Ectodermal cell (in vitro differentiated cells): ENCODE data around the gene ANKRD33B.

ENCODE experiments used
- H3K27ac ChIP-seq: 2 replicates; pipeline ENCODE4 v1.7.0; 2013; ENCODE audit warnings: mild to moderate bottlenecking, low read depth, low read length; ENCODE audit not compliant: insufficient read depth, poor library complexity, severe bottlenecking
- H3K27me3 ChIP-seq: 2 replicates; pipeline ENCODE4 v1.7.0; 2013; ENCODE audit warnings: mild to moderate bottlenecking, low read length; ENCODE audit not compliant: insufficient read depth, control insufficient read depth, poor library complexity, severe bottlenecking
- H3K36me3 ChIP-seq: one replicate; pipeline ENCODE4 v1.7.0; 2013; ENCODE audit warnings: low read length; ENCODE audit not compliant: control insufficient read depth, insufficient read depth
- H3K4me1 ChIP-seq: one replicate; pipeline ENCODE4 v1.7.0; 2013; ENCODE audit warnings: low read length; ENCODE audit not compliant: control insufficient read depth, insufficient read depth
- H3K4me3 ChIP-seq: 2 replicates; pipeline ENCODE4 v1.7.0; 2013; ENCODE audit warnings: low read depth, low read length, control low read depth; ENCODE audit not compliant: insufficient read depth
- H3K9me3 ChIP-seq: 2 replicates; pipeline ENCODE4 v1.7.0; 2013; ENCODE audit warnings: mild to moderate bottlenecking, low read length, moderate library complexity; ENCODE audit not compliant: control insufficient read depth
- WGBS, 2 experiments: methylation state at CpG; one replicate each; pipeline ENCODE4 v1.1.7; 2013; ENCODE audit warnings: missing lambda C conversion rate in 2 of 2; 5-methylcytosine and 5-hydroxymethylcytosine counted together

The ANKRD33B gene

GRCh38 chr5:10617103-10617502, 53.2 kb downstream of the ANKRD33B start:
- Histone ChIP-seq H3K4me3 (no peak overlapping the region), H3K36me3 (no peaks in the 10 kb centered on the region), H3K9me3 (no peaks in the 10 kb centered on the region), H3K4me1 (no peaks in the 10 kb centered on the region), H3K27me3 (no peaks in the 10 kb centered on the region), H3K27ac (no peak overlapping the region)
- 88 to 95% methylated on average over 9 of the region's 10 CpGs for WGBS, 2 experiments

GRCh38 chr5:10618311-10618710, 54.4 kb downstream of the ANKRD33B start:
- Histone ChIP-seq H3K27me3 (no peaks in the 10 kb centered on the region), H3K9me3 (no peaks in the 10 kb centered on the region), H3K4me1 (peaks cover 4% of the 10 kb centered on the region), H3K27ac (no peak overlapping the region), H3K4me3 (no peak overlapping the region), H3K36me3 (no peaks in the 10 kb centered on the region)
- WGBS, 2 experiments: 92 to 95% methylated on average over 17 of the region's 17 CpGs

GRCh38 chr5:10619649-10620048, 55.8 kb downstream of the ANKRD33B start:
- 94% methylated on average over 10 of the region's 10 CpGs for WGBS, 2 experiments
- H3K9me3 ChIP-seq: no peaks in the 10 kb centered on the region
- peaks cover 5% of the 10 kb centered on the region for H3K4me1 ChIP-seq
- no peak overlapping the region for H3K27ac ChIP-seq
- no peaks in the 10 kb centered on the region for H3K27me3 ChIP-seq
- no peak overlapping the region for H3K4me3 ChIP-seq
- H3K36me3 ChIP-seq: no peaks in the 10 kb centered on the region

- 75 to 84% methylated on average over 3 of the region's 3 CpGs for WGBS, 2 experiments
- no peak overlapping the region for H3K27ac ChIP-seq
- no peak overlapping the region for H3K4me3 ChIP-seq
Measured at GRCh38 chr5:10620346-10620745, 56.5 kb downstream of the ANKRD33B start.

GRCh38 chr5:10621832-10622231, 58.0 kb downstream of the ANKRD33B start:
- Histone ChIP-seq H3K4me1 (peaks cover 5% of the 10 kb centered on the region), H3K27ac (no peak overlapping the region), H3K9me3 (no peaks in the 10 kb centered on the region), H3K27me3 (no peaks in the 10 kb centered on the region), H3K36me3 (no peaks in the 10 kb centered on the region), H3K4me3 (no peak overlapping the region)
- 93 to 100% methylated on average over 1 of the region's 1 CpG for WGBS, 2 experiments

More at GRCh38 chr5:10620346-10620745, 56.5 kb downstream of the ANKRD33B start:
- Histone ChIP-seq H3K4me1 (peaks cover 5% of the 10 kb centered on the region), H3K27me3 (no peaks in the 10 kb centered on the region), H3K36me3 (no peaks in the 10 kb centered on the region), H3K9me3 (no peaks in the 10 kb centered on the region)

GRCh38 chr5:10622810-10623209, 58.9 kb downstream of the ANKRD33B start:
- whole genome bisulfite sequencing, 2 experiments: 94 to 97% methylated on average over 4 of the region's 4 CpGs
- H3K36me3 ChIP-seq: no peaks in the 10 kb centered on the region
- no peak overlapping the region for H3K27ac ChIP-seq
- H3K9me3 ChIP-seq: no peaks in the 10 kb centered on the region
- no peaks in the 10 kb centered on the region for H3K27me3 ChIP-seq
- no peak overlapping the region for H3K4me3 ChIP-seq
- H3K4me1 ChIP-seq: peaks cover 5% of the 10 kb centered on the region

- Histone ChIP-seq H3K4me1 (peaks cover 5% of the 10 kb centered on the region), H3K4me3 (no peak overlapping the region)
- WGBS, 2 experiments: 80 to 82% methylated on average over 10 of the region's 10 CpGs
Measured at GRCh38 chr5:10623305-10623910, 59.5 kb downstream of the ANKRD33B start.

GRCh38 chr5:10624206-10624605, 60.3 kb downstream of the ANKRD33B start:
- Histone ChIP-seq H3K36me3 (no peaks in the 10 kb centered on the region), H3K27ac (no peak overlapping the region), H3K4me3 (no peak overlapping the region), H3K9me3 (no peaks in the 10 kb centered on the region), H3K4me1 (peaks cover 5% of the 10 kb centered on the region), H3K27me3 (no peaks in the 10 kb centered on the region)
- 81 to 85% methylated on average over 10 to 11 of the region's 11 CpGs for WGBS, 2 experiments

More at GRCh38 chr5:10623305-10623910, 59.5 kb downstream of the ANKRD33B start:
- no peaks in the 10 kb centered on the region for H3K36me3 ChIP-seq
- H3K27me3 ChIP-seq: no peaks in the 10 kb centered on the region
- H3K9me3 ChIP-seq: no peaks in the 10 kb centered on the region
- H3K27ac ChIP-seq: no peak overlapping the region

- Histone ChIP-seq H3K36me3 (no peaks in the 10 kb centered on the region), H3K4me3 (no peak overlapping the region), H3K27me3 (no peaks in the 10 kb centered on the region), H3K9me3 (no peaks in the 10 kb centered on the region), H3K4me1 (peaks cover 5% of the 10 kb centered on the region), H3K27ac (no peak overlapping the region)
- whole genome bisulfite sequencing, 2 experiments: 90% methylated on average over 6 of the region's 6 CpGs
Measured at GRCh38 chr5:10624679-10625078, 60.8 kb downstream of the ANKRD33B start.

- H3K27ac ChIP-seq: no peak overlapping the region
- H3K9me3 ChIP-seq: no peaks in the 10 kb centered on the region
- H3K4me1 ChIP-seq: peaks cover 5% of the 10 kb centered on the region
- no peaks in the 10 kb centered on the region for H3K27me3 ChIP-seq
- H3K4me3 ChIP-seq: no peak overlapping the region
- H3K36me3 ChIP-seq: no peaks in the 10 kb centered on the region
- WGBS, 2 experiments: 91 to 93% methylated on average over 15 of the region's 15 CpGs
Measured at GRCh38 chr5:10625700-10626472, 62.0 kb downstream of the ANKRD33B start.
